ENCODE data around the gene TUBB1. TPM values are rescaled to one million over a fixed set of nuclear protein-coding genes. Genes with fewer than 3 reads are reported as not detected.

TUBB1 gene
- total and polyA plus RNA-seq, 2 of the 13 experiments (the other 11 are each of a cell fraction or from before 2014, with no cell fraction given): 0.11 to 57.6 TPM

DNA sequence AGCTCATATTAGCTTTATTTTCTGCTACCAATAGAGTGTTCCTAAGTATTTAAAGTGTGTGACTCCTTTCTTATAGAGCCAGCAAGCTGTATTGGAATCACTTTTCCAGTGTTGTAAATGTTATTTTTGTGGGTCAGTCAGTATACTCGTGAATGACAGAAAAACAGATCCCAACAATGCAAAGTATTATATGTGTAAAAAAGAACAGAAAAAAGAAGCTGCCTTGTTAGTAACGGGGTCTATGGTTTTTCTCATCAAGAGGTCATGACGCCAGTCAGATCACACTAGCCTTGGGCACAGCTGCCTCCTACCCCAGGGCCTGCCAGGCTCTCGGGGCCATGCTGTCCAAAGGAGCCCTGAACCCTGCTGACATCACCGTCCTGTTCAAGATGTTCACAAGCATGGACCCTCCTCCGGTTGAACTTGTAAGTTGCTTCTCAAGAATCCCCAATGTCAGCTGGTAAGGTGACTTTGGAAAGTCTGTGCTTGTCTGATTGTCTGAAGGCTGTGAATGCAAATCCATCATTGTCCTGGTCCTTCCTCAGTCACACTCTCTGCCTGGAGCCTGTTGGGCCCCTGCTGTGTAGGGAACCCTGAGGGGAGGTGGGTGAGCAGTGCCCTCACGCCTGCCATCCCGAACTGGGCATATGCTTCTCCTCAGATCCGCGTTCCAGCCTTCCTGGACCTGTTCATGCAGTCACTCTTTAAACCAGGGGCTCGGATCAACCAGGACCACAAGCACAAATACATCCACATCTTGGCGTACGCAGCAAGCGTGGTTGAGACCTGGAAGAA lies 28.4 kb upstream of the TUBB1 start:
- Histone ChIP-seq H3K4me1 (ENCODE audit: insufficient read depth, low read length) (peaks cover 68% of the 10 kb centered on the region), H3K4me3 (replicated peaks in 1 of 3; ENCODE audit: insufficient read depth in 1 of 3, low read depth in 2 of 3, low read length in 3 of 3) (no peak overlapping the region), H3K36me3 (replicated peaks in 1 of 2; ENCODE audit: control insufficient read depth in 1 of 2, insufficient read depth in 2 of 2, low read length in 2 of 2) (peaks cover 69 to 95% of the 10 kb centered on the region in 2 experiments), H3K79me2 (ENCODE audit: insufficient read depth, low read length) (peaks cover 5% of the 10 kb centered on the region), H2AFZ (ENCODE audit: low read length) (no peak overlapping the region), H4K20me1 (ENCODE audit: insufficient read depth, low read length) (no peaks in the 10 kb centered on the region; the same call in 1 of the 2 replicates), H3K9me3 (ENCODE audit: low read length) (no peaks in the 10 kb centered on the region), H3K27ac (ENCODE audit: extremely low read length, insufficient read depth, low read length) (no peak overlapping the region), H3K27me3 (ENCODE audit: control insufficient read depth in 1 of 2, insufficient read depth in 2 of 2, low read length in 2 of 2) (no peaks in the 10 kb centered on the region), H3K4me2 (ENCODE audit: low read depth, low read length) (no peak overlapping the region), H3K9ac (ENCODE audit: insufficient read depth, low read depth, low read length) (peak overlapping the region; percentile 3; the same call in 1 of the 2 replicates)
- in situ Hi-C loops (cut with HindIII; ENCODE audit: extremely low pct_ligation_motif_present, low pct_unique_long_range_greater_than_20kb) (no loop called here), intact Hi-C loops (cut with micrococcal nuclease; ENCODE audit: unreplicated experiment) (loop anchor here (1.0 kb wide), 1 partner anchor 10 kb away; the partner anchor contains the start of gene NELFCD)
- DNase-seq (ENCODE audit: low spot score) (no peak), ATAC-seq (no peak), FAIRE-seq (no peak)
- POLR2A ChIA-PET: interaction anchor here (0.9 to 1.9 kb wide), 4 partner anchors 10 to 41 kb away, joined by 3 to 7 read pairs (median 6); partner anchors contain the start of gene ATP5F1E
- BruUV-seq (replicated peaks): no TSS peak
- WGBS (ENCODE audit: low lambda C conversion rate): 97% methylated on average over 14 of the region's 14 CpGs
- CTCF ChIA-PET (ENCODE audit: low intra/inter-chr PET ratio, low total read pairs): no interaction called here
- TF ChIP-seq, protein P1, sequence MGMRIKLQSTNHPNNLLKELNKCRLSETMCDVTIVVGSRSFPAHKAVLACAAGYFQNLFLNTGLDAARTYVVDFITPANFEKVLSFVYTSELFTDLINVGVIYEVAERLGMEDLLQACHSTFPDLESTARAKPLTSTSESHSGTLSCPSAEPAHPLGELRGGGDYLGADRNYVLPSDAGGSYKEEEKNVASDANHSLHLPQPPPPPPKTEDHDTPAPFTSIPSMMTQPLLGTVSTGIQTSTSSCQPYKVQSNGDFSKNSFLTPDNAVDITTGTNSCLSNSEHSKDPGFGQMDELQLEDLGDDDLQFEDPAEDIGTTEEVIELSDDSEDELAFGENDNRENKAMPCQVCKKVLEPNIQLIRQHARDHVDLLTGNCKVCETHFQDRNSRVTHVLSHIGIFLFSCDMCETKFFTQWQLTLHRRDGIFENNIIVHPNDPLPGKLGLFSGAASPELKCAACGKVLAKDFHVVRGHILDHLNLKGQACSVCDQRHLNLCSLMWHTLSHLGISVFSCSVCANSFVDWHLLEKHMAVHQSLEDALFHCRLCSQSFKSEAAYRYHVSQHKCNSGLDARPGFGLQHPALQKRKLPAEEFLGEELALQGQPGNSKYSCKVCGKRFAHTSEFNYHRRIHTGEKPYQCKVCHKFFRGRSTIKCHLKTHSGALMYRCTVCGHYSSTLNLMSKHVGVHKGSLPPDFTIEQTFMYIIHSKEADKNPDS (CRISPR knock-in tag; IDR thresholded peaks at IDR 0.05): no peak
- TF ChIP-seq KAT7 (CRISPR knock-in tag; IDR thresholded peaks at IDR 0.05; ENCODE audit: borderline replicate concordance) (no peak), ZNF782 (CRISPR knock-in tag; IDR thresholded peaks at IDR 0.05; ENCODE audit: borderline replicate concordance) (no peak), NRL (CRISPR knock-in tag; IDR thresholded peaks at IDR 0.05; ENCODE audit: borderline replicate concordance) (0 out of 2 replicates have a peak, but pooled peaks have one; percentile 38)
- TF ChIP-seq, protein P2, sequence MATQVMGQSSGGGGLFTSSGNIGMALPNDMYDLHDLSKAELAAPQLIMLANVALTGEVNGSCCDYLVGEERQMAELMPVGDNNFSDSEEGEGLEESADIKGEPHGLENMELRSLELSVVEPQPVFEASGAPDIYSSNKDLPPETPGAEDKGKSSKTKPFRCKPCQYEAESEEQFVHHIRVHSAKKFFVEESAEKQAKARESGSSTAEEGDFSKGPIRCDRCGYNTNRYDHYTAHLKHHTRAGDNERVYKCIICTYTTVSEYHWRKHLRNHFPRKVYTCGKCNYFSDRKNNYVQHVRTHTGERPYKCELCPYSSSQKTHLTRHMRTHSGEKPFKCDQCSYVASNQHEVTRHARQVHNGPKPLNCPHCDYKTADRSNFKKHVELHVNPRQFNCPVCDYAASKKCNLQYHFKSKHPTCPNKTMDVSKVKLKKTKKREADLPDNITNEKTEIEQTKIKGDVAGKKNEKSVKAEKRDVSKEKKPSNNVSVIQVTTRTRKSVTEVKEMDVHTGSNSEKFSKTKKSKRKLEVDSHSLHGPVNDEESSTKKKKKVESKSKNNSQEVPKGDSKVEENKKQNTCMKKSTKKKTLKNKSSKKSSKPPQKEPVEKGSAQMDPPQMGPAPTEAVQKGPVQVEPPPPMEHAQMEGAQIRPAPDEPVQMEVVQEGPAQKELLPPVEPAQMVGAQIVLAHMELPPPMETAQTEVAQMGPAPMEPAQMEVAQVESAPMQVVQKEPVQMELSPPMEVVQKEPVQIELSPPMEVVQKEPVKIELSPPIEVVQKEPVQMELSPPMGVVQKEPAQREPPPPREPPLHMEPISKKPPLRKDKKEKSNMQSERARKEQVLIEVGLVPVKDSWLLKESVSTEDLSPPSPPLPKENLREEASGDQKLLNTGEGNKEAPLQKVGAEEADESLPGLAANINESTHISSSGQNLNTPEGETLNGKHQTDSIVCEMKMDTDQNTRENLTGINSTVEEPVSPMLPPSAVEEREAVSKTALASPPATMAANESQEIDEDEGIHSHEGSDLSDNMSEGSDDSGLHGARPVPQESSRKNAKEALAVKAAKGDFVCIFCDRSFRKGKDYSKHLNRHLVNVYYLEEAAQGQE (IDR thresholded peaks at IDR 0.05; ENCODE audit: borderline replicate concordance in 1 of 2, low read depth in 1 of 2, low read length in 2 of 2): no peak
- TF ChIP-seq, protein P3, sequence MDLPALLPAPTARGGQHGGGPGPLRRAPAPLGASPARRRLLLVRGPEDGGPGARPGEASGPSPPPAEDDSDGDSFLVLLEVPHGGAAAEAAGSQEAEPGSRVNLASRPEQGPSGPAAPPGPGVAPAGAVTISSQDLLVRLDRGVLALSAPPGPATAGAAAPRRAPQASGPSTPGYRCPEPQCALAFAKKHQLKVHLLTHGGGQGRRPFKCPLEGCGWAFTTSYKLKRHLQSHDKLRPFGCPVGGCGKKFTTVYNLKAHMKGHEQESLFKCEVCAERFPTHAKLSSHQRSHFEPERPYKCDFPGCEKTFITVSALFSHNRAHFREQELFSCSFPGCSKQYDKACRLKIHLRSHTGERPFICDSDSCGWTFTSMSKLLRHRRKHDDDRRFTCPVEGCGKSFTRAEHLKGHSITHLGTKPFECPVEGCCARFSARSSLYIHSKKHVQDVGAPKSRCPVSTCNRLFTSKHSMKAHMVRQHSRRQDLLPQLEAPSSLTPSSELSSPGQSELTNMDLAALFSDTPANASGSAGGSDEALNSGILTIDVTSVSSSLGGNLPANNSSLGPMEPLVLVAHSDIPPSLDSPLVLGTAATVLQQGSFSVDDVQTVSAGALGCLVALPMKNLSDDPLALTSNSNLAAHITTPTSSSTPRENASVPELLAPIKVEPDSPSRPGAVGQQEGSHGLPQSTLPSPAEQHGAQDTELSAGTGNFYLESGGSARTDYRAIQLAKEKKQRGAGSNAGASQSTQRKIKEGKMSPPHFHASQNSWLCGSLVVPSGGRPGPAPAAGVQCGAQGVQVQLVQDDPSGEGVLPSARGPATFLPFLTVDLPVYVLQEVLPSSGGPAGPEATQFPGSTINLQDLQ (CRISPR knock-in tag; IDR thresholded peaks at IDR 0.05): no peak
- TF ChIP-seq, protein P4, sequence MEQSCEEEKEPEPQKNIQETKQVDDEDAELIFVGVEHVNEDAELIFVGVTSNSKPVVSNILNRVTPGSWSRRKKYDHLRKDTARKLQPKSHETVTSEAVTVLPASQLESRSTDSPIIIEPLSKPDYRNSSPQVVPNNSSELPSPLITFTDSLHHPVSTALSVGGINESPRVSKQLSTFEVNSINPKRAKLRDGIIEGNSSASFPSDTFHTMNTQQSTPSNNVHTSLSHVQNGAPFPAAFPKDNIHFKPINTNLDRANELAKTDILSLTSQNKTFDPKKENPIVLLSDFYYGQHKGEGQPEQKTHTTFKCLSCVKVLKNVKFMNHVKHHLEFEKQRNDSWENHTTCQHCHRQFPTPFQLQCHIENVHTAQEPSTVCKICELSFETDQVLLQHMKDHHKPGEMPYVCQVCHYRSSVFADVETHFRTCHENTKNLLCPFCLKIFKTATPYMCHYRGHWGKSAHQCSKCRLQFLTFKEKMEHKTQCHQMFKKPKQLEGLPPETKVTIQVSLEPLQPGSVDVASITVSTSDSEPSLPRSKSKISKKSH (CRISPR knock-in tag; IDR thresholded peaks at IDR 0.05; ENCODE audit: borderline replicate concordance): peak; percentile 47; the same call in 1 of the 2 replicates
